ENCODE data around the gene ARHGAP18. TPM values are rescaled to one million over a fixed set of nuclear protein-coding genes. Genes with fewer than 3 reads are reported as not detected.
"Not testable (repeated sequence)": the region's sequence is repeated elsewhere in the genome, so short reads cannot be mapped to it uniquely, and the experiment has no call there.

The ARHGAP18 gene
- total RNA-seq, 2 donors from 2014 or later: 18.7 to 28.3 TPM

GRCh38 chr6:129575378-129576118 lies 134.4 kb downstream of the ARHGAP18 start:
- H3K27ac ChIP-seq: no peak overlapping the region
- no peaks in the 10 kb centered on the region for H3K9me3 ChIP-seq
- H3K36me3 ChIP-seq: no peaks in the 10 kb centered on the region
- no peak overlapping the region for H3K9ac ChIP-seq (ENCODE audit: low read depth in 2 of 2, low read length in 2 of 2)
- peak; percentile 50 for TF ChIP-seq CTCF (IDR thresholded peaks at IDR 0.05)
- H3K27me3 ChIP-seq: no peaks in the 10 kb centered on the region
- DNase-seq: no peak
- no peak overlapping the region for H3K4me3 ChIP-seq
- no peaks in the 10 kb centered on the region for H3K4me1 ChIP-seq
- intact Hi-C loops (cut with DNase I): no loop called here

GRCh38 chr6:129574605-129575004 lies 135.4 kb downstream of the ARHGAP18 start:
- H3K4me1 ChIP-seq; H3K27ac ChIP-seq; H3K27me3 ChIP-seq; H3K4me3 ChIP-seq; H3K36me3 ChIP-seq; H3K9me3 ChIP-seq; DNase-seq; H3K9ac ChIP-seq (ENCODE audit: low read depth in 2 of 2, low read length in 2 of 2); intact Hi-C loops (cut with DNase I): not testable (repeated sequence)

GRCh38 chr6:129570929-129571328 lies 139.0 kb downstream of the ARHGAP18 start:
- H3K27me3 ChIP-seq; intact Hi-C loops (cut with DNase I); H3K36me3 ChIP-seq; H3K27ac ChIP-seq; H3K4me1 ChIP-seq; H3K9ac ChIP-seq (ENCODE audit: low read depth in 2 of 2, low read length in 2 of 2); DNase-seq; H3K9me3 ChIP-seq; H3K4me3 ChIP-seq: not testable (repeated sequence)

- TF ChIP-seq CTCF (IDR thresholded peaks at IDR 0.05): no peak
- intact Hi-C loops (cut with DNase I): no loop called here
- no peaks in the 10 kb centered on the region for H3K4me1 ChIP-seq
- no peak overlapping the region for H3K27ac ChIP-seq
- H3K27me3 ChIP-seq: no peaks in the 10 kb centered on the region
- H3K4me3 ChIP-seq: no peak overlapping the region
- no peaks in the 10 kb centered on the region for H3K9me3 ChIP-seq
- H3K9ac ChIP-seq (ENCODE audit: low read depth in 2 of 2, low read length in 2 of 2): no peak overlapping the region
- DNase-seq: no peak
- no peaks in the 10 kb centered on the region for H3K36me3 ChIP-seq
Measured at GRCh38 chr6:129568015-129568414, 142.0 kb downstream of the ARHGAP18 start.

GRCh38 chr6:129567374-129567773 lies 142.6 kb downstream of the ARHGAP18 start:
- no peak overlapping the region for H3K27ac ChIP-seq
- intact Hi-C loops (cut with DNase I): no loop called here
- no peaks in the 10 kb centered on the region for H3K9me3 ChIP-seq
- no peaks in the 10 kb centered on the region for H3K27me3 ChIP-seq
- no peak overlapping the region for H3K4me3 ChIP-seq
- peak; percentile 21 for DNase-seq
- no peaks in the 10 kb centered on the region for H3K36me3 ChIP-seq
- H3K4me1 ChIP-seq: no peaks in the 10 kb centered on the region
- no peak overlapping the region for H3K9ac ChIP-seq (ENCODE audit: low read depth in 2 of 2, low read length in 2 of 2)
- TF ChIP-seq CTCF (IDR thresholded peaks at IDR 0.05): peak; percentile 16

- Histone ChIP-seq H3K9ac (ENCODE audit: low read depth in 2 of 2, low read length in 2 of 2) (no peak overlapping the region), H3K9me3 (no peaks in the 10 kb centered on the region), H3K36me3 (no peaks in the 10 kb centered on the region), H3K4me1 (no peaks in the 10 kb centered on the region), H3K27ac (no peak overlapping the region), H3K4me3 (no peak overlapping the region), H3K27me3 (no peaks in the 10 kb centered on the region)
- intact Hi-C loops (cut with DNase I): no loop called here
- TF ChIP-seq CTCF (IDR thresholded peaks at IDR 0.05): no peak
- no peak for DNase-seq
Measured at GRCh38 chr6:129565811-129566210, 144.2 kb downstream of the ARHGAP18 start.
